ENCODE results near the gene SPPL2B.

SPPL2B gene

GRCh38 chr19:2356036-2356646 is 27.7 kb downstream of the SPPL2B start:
- no peak for DNase-seq

GRCh38 chr19:2357279-2358206 is 29.1 kb downstream of the SPPL2B start:
- no peak for DNase-seq

- no peak for DNase-seq
Measured at GRCh38 chr19:2358548-2359173, 30.2 kb downstream of the SPPL2B start.

- no peak for DNase-seq
Measured at GRCh38 chr19:2359992-2360685, 31.7 kb downstream of the SPPL2B start, which contains the start of gene TMPRSS9. Gene TMPRSS9 (plus strand): TSS chr19:2360265. CDS start chr19:2389786, 29,521 bp downstream.

- DNase-seq = no peak
Measured at GRCh38 chr19:2360833-2361232, 32.3 kb downstream of the SPPL2B start.

GRCh38 chr19:2361246-2362045 is 33.0 kb downstream of the SPPL2B start:
- DNase-seq = no peak

- no peak for DNase-seq
Measured at GRCh38 chr19:2362046-2362969, 33.8 kb downstream of the SPPL2B start.

GRCh38 chr19:2362970-2363300 is 34.5 kb downstream of the SPPL2B start:
- DNase-seq = no peak

- DNase-seq = no peak
Measured at GRCh38 chr19:2363419-2363818, 34.9 kb downstream of the SPPL2B start.

GRCh38 chr19:2365201-2365970 is 36.9 kb downstream of the SPPL2B start:
- no peak for DNase-seq

GRCh38 chr19:2371656-2372055 is 43.2 kb downstream of the SPPL2B start:
- DNase-seq = no peak

GRCh38 chr19:2372076-2372612 is 43.7 kb downstream of the SPPL2B start:
- DNase-seq = no peak

GRCh38 chr19:2374808-2375207 is 46.3 kb downstream of the SPPL2B start:
- no peak for DNase-seq

- DNase-seq = no peak
Measured at GRCh38 chr19:2375353-2376121, 47.1 kb downstream of the SPPL2B start.

GRCh38 chr19:2376784-2377519 is 48.5 kb downstream of the SPPL2B start:
- DNase-seq = no peak

- DNase-seq = no peak
Measured at GRCh38 chr19:2380567-2380966, 52.1 kb downstream of the SPPL2B start.

GRCh38 chr19:2381148-2381820 is 52.8 kb downstream of the SPPL2B start:
- no peak for DNase-seq

Measured in stimulated activated CD4-positive, alpha-beta T cell treated with anti-CD3 and anti-CD28 coated beads, Interleukin-2, amount 100 ng/mL, for 24 hours (primary cell).